ENCODE results near the gene PCF11. TPM values are rescaled to one million over a fixed set of nuclear protein-coding genes. Genes with fewer than 3 reads are reported as not detected.

The PCF11 gene
- total and polyA plus RNA-seq, 2 of the 13 experiments (the other 11 are each of a cell fraction or from before 2014, with no cell fraction given), result 40.3 to 47.7 TPM

DNA sequence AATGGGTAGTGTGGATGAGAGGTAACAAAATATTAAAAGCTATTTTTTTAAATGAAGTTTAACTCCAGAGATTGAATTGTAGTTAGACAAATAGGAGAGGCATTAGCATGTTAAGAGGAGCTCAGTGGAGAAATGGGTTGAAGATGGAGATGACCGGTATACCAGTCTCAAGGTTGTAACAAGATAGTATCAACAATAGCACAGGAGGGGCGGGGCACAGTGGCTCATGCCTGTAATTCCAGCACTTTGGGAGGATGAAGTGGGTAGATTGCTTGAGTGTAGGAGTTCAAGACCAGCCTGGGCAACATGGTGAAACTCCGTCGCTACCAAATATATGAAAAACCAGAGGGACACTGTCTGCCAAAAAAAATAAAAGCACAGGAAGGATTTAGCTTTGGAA lies 30.5 kb downstream of the PCF11 start:
- Histone ChIP-seq H2AFZ (ENCODE audit: low read length) (no peak overlapping the region), H3K4me2 (ENCODE audit: low read depth, low read length) (no peak overlapping the region), H3K4me3 (replicated peaks in 1 of 3; ENCODE audit: insufficient read depth in 1 of 3, low read depth in 2 of 3, low read length in 3 of 3) (no peak overlapping the region), H3K27ac (ENCODE audit: extremely low read length, insufficient read depth, low read length) (no peak overlapping the region), H3K27me3 (ENCODE audit: control insufficient read depth in 1 of 2, insufficient read depth in 2 of 2, low read length in 2 of 2) (no peaks in the 10 kb centered on the region), H3K4me1 (ENCODE audit: insufficient read depth, low read length) (peaks cover 9% of the 10 kb centered on the region), H4K20me1 (ENCODE audit: insufficient read depth, low read length) (no peaks in the 10 kb centered on the region), H3K9ac (ENCODE audit: insufficient read depth, low read depth, low read length) (no peak overlapping the region), H3K79me2 (ENCODE audit: insufficient read depth, low read length) (peaks cover 9% of the 10 kb centered on the region), H3K9me3 (ENCODE audit: low read length) (no peaks in the 10 kb centered on the region), H3K36me3 (replicated peaks in 1 of 2; ENCODE audit: control insufficient read depth in 1 of 2, insufficient read depth in 2 of 2, low read length in 2 of 2) (peaks cover 3 to 36% of the 10 kb centered on the region in 2 experiments; a peak in 4 of 5 replicates)
- DNase-seq (ENCODE audit: low spot score) (no peak), ATAC-seq (peak; percentile 35; the same call in 2 of the 3 replicates), FAIRE-seq (no peak)
- TF ChIP-seq POLR2G (IDR thresholded peaks at IDR 0.05; ENCODE audit: low read depth, low read length) (peak; percentile 30; the same call in 1 of the 2 replicates), RCOR2 (CRISPR knock-in tag; IDR thresholded peaks at IDR 0.05) (no peak)
- BruUV-seq (replicated peaks), result no TSS peak
- WGBS (ENCODE audit: low lambda C conversion rate), result 98% methylated on average over 4 of the region's 4 CpGs
- CTCF ChIA-PET (ENCODE audit: low intra/inter-chr PET ratio, low total read pairs), result no interaction called here
- intact Hi-C loops (cut with micrococcal nuclease; ENCODE audit: unreplicated experiment), result no loop called here
- in situ Hi-C loops (cut with HindIII; ENCODE audit: extremely low pct_ligation_motif_present, low pct_unique_long_range_greater_than_20kb), result loop anchor here (5.0 kb wide), 1 partner anchor 285 kb away; the partner anchor contains the start of genes DDIAS and PRCP
- POLR2A ChIA-PET, result interaction anchor here (1.2 to 1.9 kb wide), 3 partner anchors 30 to 287 kb away, joined by 4 to 8 read pairs (median 5); partner anchors contain the start of genes CCDC90B, PCF11 and PRCP

GRCh38 chr11:83191491-83191890 lies 34.6 kb downstream of the PCF11 start:
- CTCF ChIA-PET (ENCODE audit: low intra/inter-chr PET ratio, low total read pairs), result no interaction called here
- H3K79me2 ChIP-seq (ENCODE audit: insufficient read depth, low read length), result peaks cover 18% of the 10 kb centered on the region
- ATAC-seq (no peak), DNase-seq (ENCODE audit: low spot score) (no peak), FAIRE-seq (no peak)
- POLR2A ChIA-PET, result no interaction called here
- H3K27ac ChIP-seq (ENCODE audit: extremely low read length, insufficient read depth, low read length), result no peak overlapping the region
- BruUV-seq (replicated peaks), result no TSS peak
- intact Hi-C loops (cut with micrococcal nuclease; ENCODE audit: unreplicated experiment) (loop anchor here (10.0 kb wide), 1 partner anchor 63 kb away; no protein-coding TSS in a partner anchor), in situ Hi-C loops (cut with HindIII; ENCODE audit: extremely low pct_ligation_motif_present, low pct_unique_long_range_greater_than_20kb) (no loop called here)
- no peaks in the 10 kb centered on the region for H3K9me3 ChIP-seq (ENCODE audit: low read length)
- no peak overlapping the region for H3K4me2 ChIP-seq (ENCODE audit: low read depth, low read length)
- H3K36me3 ChIP-seq (replicated peaks in 1 of 2; ENCODE audit: control insufficient read depth in 1 of 2, insufficient read depth in 2 of 2, low read length in 2 of 2), result peaks cover 2 to 14% of the 10 kb centered on the region in 2 experiments; a peak in 3 of 5 replicates
- no peak overlapping the region for H3K9ac ChIP-seq (ENCODE audit: insufficient read depth, low read depth, low read length)
- WGBS (ENCODE audit: low lambda C conversion rate), result 98% methylated on average over 5 of the region's 5 CpGs
- H3K27me3 ChIP-seq (ENCODE audit: control insufficient read depth in 1 of 2, insufficient read depth in 2 of 2, low read length in 2 of 2), result no peaks in the 10 kb centered on the region; a peak in 1 of 5 replicates
- no peak overlapping the region for H3K4me3 ChIP-seq (replicated peaks in 1 of 3; ENCODE audit: insufficient read depth in 1 of 3, low read depth in 2 of 3, low read length in 3 of 3)
- H4K20me1 ChIP-seq (ENCODE audit: insufficient read depth, low read length), result no peaks in the 10 kb centered on the region
- TF ChIP-seq ZNF619 (CRISPR knock-in tag; IDR thresholded peaks at IDR 0.05) (no peak), BORCS8-MEF2B (CRISPR knock-in tag; IDR thresholded peaks at IDR 0.05) (no peak), SRSF9 (IDR thresholded peaks at IDR 0.05; ENCODE audit: borderline replicate concordance, insufficient read depth, low read depth, low read length, poor library complexity, severe bottlenecking) (no peak), ZNF180 (CRISPR knock-in tag; IDR thresholded peaks at IDR 0.05; ENCODE audit: borderline replicate concordance, low read depth) (no peak), ZNF260 (CRISPR knock-in tag; IDR thresholded peaks at IDR 0.05; ENCODE audit: borderline replicate concordance, low read depth) (no peak), ELF3 (CRISPR knock-in tag; IDR thresholded peaks at IDR 0.05) (no peak), MEIS1 (CRISPR knock-in tag; IDR thresholded peaks at IDR 0.05; ENCODE audit: borderline replicate concordance) (no peak), RCOR2 (CRISPR knock-in tag; IDR thresholded peaks at IDR 0.05) (no peak), PRMT3 (CRISPR knock-in tag; IDR thresholded peaks at IDR 0.05; ENCODE audit: borderline replicate concordance, low read depth) (no peak), ZBTB21 (CRISPR knock-in tag; IDR thresholded peaks at IDR 0.05) (no peak), AGO2 (optimal IDR thresholded peaks at IDR 0.05; ENCODE audit: low read depth, low read length) (no peak)
- TF ChIP-seq, protein P1, sequence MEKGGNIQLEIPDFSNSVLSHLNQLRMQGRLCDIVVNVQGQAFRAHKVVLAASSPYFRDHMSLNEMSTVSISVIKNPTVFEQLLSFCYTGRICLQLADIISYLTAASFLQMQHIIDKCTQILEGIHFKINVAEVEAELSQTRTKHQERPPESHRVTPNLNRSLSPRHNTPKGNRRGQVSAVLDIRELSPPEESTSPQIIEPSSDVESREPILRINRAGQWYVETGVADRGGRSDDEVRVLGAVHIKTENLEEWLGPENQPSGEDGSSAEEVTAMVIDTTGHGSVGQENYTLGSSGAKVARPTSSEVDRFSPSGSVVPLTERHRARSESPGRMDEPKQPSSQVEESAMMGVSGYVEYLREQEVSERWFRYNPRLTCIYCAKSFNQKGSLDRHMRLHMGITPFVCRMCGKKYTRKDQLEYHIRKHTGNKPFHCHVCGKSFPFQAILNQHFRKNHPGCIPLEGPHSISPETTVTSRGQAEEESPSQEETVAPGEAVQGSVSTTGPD (CRISPR knock-in tag; IDR thresholded peaks at IDR 0.05), result no peak
- peaks cover 30% of the 10 kb centered on the region for H3K4me1 ChIP-seq (ENCODE audit: insufficient read depth, low read length)
- no peak overlapping the region for H2AFZ ChIP-seq (ENCODE audit: low read length)
